PC-3 (cell line): ENCODE data around the gene DNER. TPM values are rescaled to one million over a fixed set of nuclear protein-coding genes. Genes with fewer than 3 reads are reported as not detected.
"Not testable (repeated sequence)": the region's sequence is repeated elsewhere in the genome, so short reads cannot be mapped to it uniquely, and the experiment has no call there.

Experiments used
- ATAC-seq: fragments of 200-7000 bp; cut with Tn5 transposase; 2 replicates; pipeline ENCODE4 v1.9.1; 2020; ENCODE audit warnings: mild to moderate bottlenecking, moderate library complexity
- BruUV-seq: library from RNA; stranded (reverse); fragments of 400-500 nt; replicated peaks from 2 replicates; lab custom pipeline; 2021; lab: Mats Ljungman, UMichigan
- CTCF ChIA-PET: fragments of 300-600 bp; sonication (Branson Sonifier 250); formaldehyde crosslinking; loops from one replicate; lab custom pipeline; 2022; ENCODE audit warnings: antibody characterized with exemption; lab: Charles Lee
- POLR2A ChIA-PET: fragments of 300-600 bp; sonication (Branson Sonifier 250); formaldehyde crosslinking; loops from one replicate; lab custom pipeline; 2022; ENCODE audit warnings: antibody characterized with exemption; ENCODE audit not compliant: unreplicated experiment; lab: Charles Lee
- DNase-seq: peaks from one replicate; pipeline ENCODE4 v3.0.0-alpha.2; 2015
- H2AFZ ChIP-seq: fragments of 300-600 bp; sonication (generic); 2 replicates; pipeline ENCODE4 v1.6.0; 2016; ENCODE audit warnings: antibody characterized with exemption, low read length
- H3F3A ChIP-seq: fragments of 300-600 bp; sonication (generic); one replicate; pipeline ENCODE4 v1.6.0; 2017; ENCODE audit warnings: antibody characterized with exemption, low read length, control low read depth, mild to moderate bottlenecking; ENCODE audit not compliant: unreplicated experiment
- H3K27ac ChIP-seq: fragments of 300-600 bp; sonication (generic); 2 replicates; pipeline ENCODE4 v1.5.1; 2016; ENCODE audit warnings: mild to moderate bottlenecking, low read length
- H3K27me3 ChIP-seq: fragments of 300-600 bp; sonication (generic); 2 replicates; pipeline ENCODE4 v1.6.1; 2016; ENCODE audit warnings: low read length, mixed read lengths
- H3K36me3 ChIP-seq: fragments of 300-600 bp; sonication (generic); 2 replicates; pipeline ENCODE4 v1.6.1; 2016; ENCODE audit warnings: low read depth, mixed run types, low read length, mixed read lengths
- H3K4me1 ChIP-seq: fragments of 300-600 bp; sonication (generic); 2 replicates; pipeline ENCODE4 v1.5.1; 2016; ENCODE audit warnings: low read length; ENCODE audit not compliant: insufficient read depth
- H3K4me2 ChIP-seq: fragments of 300-600 bp; sonication (generic); 2 replicates; pipeline ENCODE4 v1.6.0; 2016; ENCODE audit warnings: low read length
- H3K4me3 ChIP-seq: fragments of 300-600 bp; sonication (generic); 2 replicates; pipeline ENCODE4 v1.5.1; 2016; ENCODE audit warnings: mild to moderate bottlenecking, low read length, mixed read lengths
- H3K79me2 ChIP-seq: fragments of 300-600 bp; sonication (generic); 2 replicates; pipeline ENCODE4 v1.6.1; 2017; ENCODE audit warnings: low read length, mixed read lengths
- H3K9ac ChIP-seq: fragments of 300-600 bp; sonication (generic); 2 replicates; pipeline ENCODE4 v1.6.0; 2016; ENCODE audit warnings: mild to moderate bottlenecking, low read length
- H3K9me2 ChIP-seq: fragments of 300-600 bp; sonication (generic); replicated peaks from 2 replicates; pipeline ENCODE4 v1.6.1; 2016; ENCODE audit warnings: mixed run types, low read length, mixed read lengths
- H3K9me3 ChIP-seq: fragments of 300-600 bp; sonication (generic); 2 replicates; pipeline ENCODE4 v1.6.1; 2016; ENCODE audit warnings: low read length, mixed read lengths
- H4K20me1 ChIP-seq: fragments of 300-600 bp; sonication (generic); 2 replicates; pipeline ENCODE4 v1.6.1; 2016; ENCODE audit warnings: low read length, mixed read lengths
- EZH2 ChIP-seq: fragments of 300-600 bp; sonication (generic); IDR thresholded peaks from one replicate; pipeline ENCODE4 v1.6.1; 2017; ENCODE audit warnings: antibody characterized with exemption, mild to moderate bottlenecking, low read length; ENCODE audit not compliant: unreplicated experiment
- EZH2phosphoT487 ChIP-seq: fragments of 300-600 bp; sonication (generic); IDR thresholded peaks from 2 replicates; pipeline ENCODE4 v1.6.1; 2018; ENCODE audit warnings: mild to moderate bottlenecking, antibody characterized with exemption, low read length, borderline replicate concordance
- intact Hi-C: fragments of 100-400 bp; cut with micrococcal nuclease; formaldehyde crosslinking; loops from 2 replicates; pipeline ENCODE4 v1.9.0; 2023
- total RNA-seq: library from RNA; depleted of rRNA; stranded (reverse); fragments of >200 nt; gene quantifications from 2 replicates; pipeline ENCODE4 v1.2.3, GENCODE V29; 2014
- TF ChIP-seq, protein P1 (sequence below): fragments of 300-600 bp; sonication (generic); conservative IDR thresholded peaks from 2 replicates; pipeline ENCODE4 v1.5.1; 2017; ENCODE audit warnings: antibody characterized with exemption, low read depth, mild to moderate bottlenecking, low read length

Gene DNER
- total RNA-seq, 1 experiment from 2014 or later = 1.1 TPM

- Histone ChIP-seq H3K4me3 (no peak overlapping the region), H2AFZ (no peak overlapping the region), H3K36me3 (no peaks in the 10 kb centered on the region), H3K9me2 (no peaks in the 10 kb centered on the region), H4K20me1 (no peaks in the 10 kb centered on the region), H3K4me1 (no peaks in the 10 kb centered on the region), H3K27ac (no peak overlapping the region), H3K4me2 (no peak overlapping the region), H3K9ac (no peak overlapping the region), H3K79me2 (no peaks in the 10 kb centered on the region), H3K27me3 (peaks cover 8% of the 10 kb centered on the region; the same call in 1 of the 2 replicates), H3K9me3 (no peaks in the 10 kb centered on the region), H3F3A (no peaks in the 10 kb centered on the region)
- POLR2A ChIA-PET = no interaction called here
- peak; percentile 1 for DNase-seq
- intact Hi-C loops = no loop called here
- ATAC-seq = no peak
- TF ChIP-seq EZH2 (no peak), EZH2phosphoT487 (no peak)
- TF ChIP-seq, protein P1, sequence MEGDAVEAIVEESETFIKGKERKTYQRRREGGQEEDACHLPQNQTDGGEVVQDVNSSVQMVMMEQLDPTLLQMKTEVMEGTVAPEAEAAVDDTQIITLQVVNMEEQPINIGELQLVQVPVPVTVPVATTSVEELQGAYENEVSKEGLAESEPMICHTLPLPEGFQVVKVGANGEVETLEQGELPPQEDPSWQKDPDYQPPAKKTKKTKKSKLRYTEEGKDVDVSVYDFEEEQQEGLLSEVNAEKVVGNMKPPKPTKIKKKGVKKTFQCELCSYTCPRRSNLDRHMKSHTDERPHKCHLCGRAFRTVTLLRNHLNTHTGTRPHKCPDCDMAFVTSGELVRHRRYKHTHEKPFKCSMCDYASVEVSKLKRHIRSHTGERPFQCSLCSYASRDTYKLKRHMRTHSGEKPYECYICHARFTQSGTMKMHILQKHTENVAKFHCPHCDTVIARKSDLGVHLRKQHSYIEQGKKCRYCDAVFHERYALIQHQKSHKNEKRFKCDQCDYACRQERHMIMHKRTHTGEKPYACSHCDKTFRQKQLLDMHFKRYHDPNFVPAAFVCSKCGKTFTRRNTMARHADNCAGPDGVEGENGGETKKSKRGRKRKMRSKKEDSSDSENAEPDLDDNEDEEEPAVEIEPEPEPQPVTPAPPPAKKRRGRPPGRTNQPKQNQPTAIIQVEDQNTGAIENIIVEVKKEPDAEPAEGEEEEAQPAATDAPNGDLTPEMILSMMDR = no peak
- CTCF ChIA-PET = no interaction called here
- no TSS peak for BruUV-seq
Observed at GRCh38 chr2:229519655-229520430, 194.5 kb downstream of the DNER start.

DNA sequence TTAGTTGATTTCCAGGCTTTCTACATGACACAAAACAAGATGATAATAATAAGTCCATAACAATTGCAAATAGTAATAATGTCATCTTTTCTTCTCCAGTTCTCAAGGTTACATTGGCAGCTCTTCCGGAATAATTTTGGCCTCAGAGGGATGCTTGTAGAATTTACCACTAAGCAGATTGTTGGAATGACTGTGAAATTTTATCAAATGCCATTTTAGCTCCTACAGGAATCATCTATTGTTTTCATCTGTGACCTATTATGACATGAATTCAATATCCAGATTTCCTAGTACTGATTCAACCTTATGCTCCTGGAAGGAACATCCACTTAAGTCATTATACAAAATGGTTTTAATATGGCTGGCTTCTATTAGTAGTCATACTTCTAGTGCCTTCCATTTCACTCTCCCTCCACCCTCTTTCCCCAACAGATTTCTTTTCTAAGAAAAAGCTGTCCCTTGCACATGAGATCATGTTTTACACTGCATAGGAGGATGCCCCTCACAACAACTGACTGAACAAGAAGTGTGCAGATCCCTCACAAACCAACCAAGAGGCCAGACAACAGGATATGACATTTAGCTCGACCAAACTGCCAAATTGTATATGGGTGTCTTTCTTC, 200.0 kb downstream of the DNER start:
- Histone ChIP-seq H3K4me3 (no peak overlapping the region), H4K20me1 (no peaks in the 10 kb centered on the region), H3K4me1 (no peaks in the 10 kb centered on the region), H3F3A (no peaks in the 10 kb centered on the region), H3K4me2 (no peak overlapping the region), H3K9me3 (no peaks in the 10 kb centered on the region), H2AFZ (no peak overlapping the region), H3K36me3 (no peaks in the 10 kb centered on the region), H3K27me3 (no peaks in the 10 kb centered on the region), H3K79me2 (no peaks in the 10 kb centered on the region), H3K9ac (no peak overlapping the region), H3K27ac (no peak overlapping the region), H3K9me2 (no peaks in the 10 kb centered on the region)
- ChIA-PET POLR2A (no interaction called here), CTCF (no interaction called here)
- no peak for ATAC-seq
- intact Hi-C loops = no loop called here
- no peak for DNase-seq
- TF ChIP-seq, protein P1 = no peak
- TF ChIP-seq EZH2phosphoT487 (no peak), EZH2 (no peak)
- BruUV-seq = no TSS peak

DNA sequence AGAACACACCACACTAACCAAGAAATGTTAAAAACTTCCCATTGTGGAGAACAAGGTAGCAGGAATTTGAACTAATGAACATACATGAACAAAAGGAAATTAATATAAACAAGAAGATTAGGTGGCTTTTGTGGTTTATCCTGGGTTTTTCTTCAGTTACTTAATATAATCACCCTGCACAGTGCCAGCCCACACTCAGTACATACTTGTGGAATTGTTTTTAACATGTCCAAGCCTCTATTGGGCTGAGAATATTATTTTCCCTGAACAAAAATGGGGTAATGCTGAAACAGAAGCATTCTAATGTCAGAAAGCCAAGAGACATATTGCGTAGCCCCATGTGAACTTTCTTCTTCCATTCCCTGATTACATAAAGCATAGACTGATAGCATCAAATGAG, 202.8 kb downstream of the DNER start:
- BruUV-seq = no TSS peak
- H4K20me1 ChIP-seq = no peaks in the 10 kb centered on the region
- no peaks in the 10 kb centered on the region for H3K36me3 ChIP-seq
- DNase-seq = no peak
- no peak overlapping the region for H2AFZ ChIP-seq
- H3K4me1 ChIP-seq = no peaks in the 10 kb centered on the region
- no peaks in the 10 kb centered on the region for H3K9me3 ChIP-seq
- H3K4me2 ChIP-seq = no peak overlapping the region
- H3K4me3 ChIP-seq = no peak overlapping the region
- no peaks in the 10 kb centered on the region for H3K27me3 ChIP-seq
- no peaks in the 10 kb centered on the region for H3K79me2 ChIP-seq
- H3K9ac ChIP-seq = no peak overlapping the region
- no peak overlapping the region for H3K27ac ChIP-seq
- H3F3A ChIP-seq = no peaks in the 10 kb centered on the region
- ChIA-PET CTCF (no interaction called here), POLR2A (no interaction called here)
- ATAC-seq = no peak
- H3K9me2 ChIP-seq = no peaks in the 10 kb centered on the region
- TF ChIP-seq, protein P1 = no peak
- TF ChIP-seq EZH2phosphoT487 (no peak), EZH2 (no peak)
- intact Hi-C loops = no loop called here

- H3K4me3 ChIP-seq, H3K9me2 ChIP-seq, H3K79me2 ChIP-seq, BruUV-seq, intact Hi-C loops, H3K9me3 ChIP-seq, H2AFZ ChIP-seq, H3K9ac ChIP-seq, ATAC-seq, POLR2A ChIA-PET, DNase-seq, H3K36me3 ChIP-seq, H3K4me1 ChIP-seq, H3K27me3 ChIP-seq, H3F3A ChIP-seq, CTCF ChIA-PET, H3K27ac ChIP-seq, H3K4me2 ChIP-seq, H4K20me1 ChIP-seq: not testable (repeated sequence)
Observed at GRCh38 chr2:229506699-229507098, 207.7 kb downstream of the DNER start.
